OCI-LY7 (cell line): ENCODE data around the gene ERI3. TPM values are rescaled to one million over a fixed set of nuclear protein-coding genes. Genes with fewer than 3 reads are reported as not detected.

ENCODE experiments used
- BruUV-seq: library from RNA; stranded (reverse); fragments of 400-500 nt; replicated peaks from 2 replicates; lab custom pipeline; 2021; lab: Mats Ljungman, UMichigan
- CTCF ChIA-PET: fragments of 300-600 bp; sonication (Branson Sonifier 250); formaldehyde crosslinking; loops from one replicate; lab custom pipeline; 2022; ENCODE audit warnings: antibody characterized with exemption; ENCODE audit not compliant: unreplicated experiment; lab: Charles Lee
- POLR2A ChIA-PET: fragments of 300-600 bp; sonication (Branson Sonifier 250); formaldehyde crosslinking; loops from one replicate; lab custom pipeline; 2022; ENCODE audit warnings: antibody characterized with exemption; lab: Charles Lee
- DNase-seq: peaks from one replicate; pipeline ENCODE4 v3.0.0-alpha.2; 2015; ENCODE audit warnings: low spot score
- H2AFZ ChIP-seq: fragments of 200-600 bp; sonication (generic), shearing (Covaris generic); 2 replicates; pipeline ENCODE4 v1.6.1; 2014; ENCODE audit warnings: mild to moderate bottlenecking, antibody characterized with exemption, low read length, moderate library complexity
- H3K27ac ChIP-seq: fragments of 200-600 bp; sonication (generic); 2 replicates; pipeline ENCODE4 v1.5.1; 2014; ENCODE audit warnings: mixed run types, low read depth, mild to moderate bottlenecking, moderate library complexity, low read length, inconsistent platforms; ENCODE audit not compliant: poor library complexity, severe bottlenecking
- H3K36me3 ChIP-seq: fragments of 200-600 bp; sonication (generic); 2 replicates; pipeline ENCODE4 v1.6.1; 2014; ENCODE audit warnings: mild to moderate bottlenecking, antibody characterized with exemption, low read length, moderate library complexity, mixed read lengths; ENCODE audit not compliant: insufficient read depth
- H3K4me1 ChIP-seq: fragments of 200-600 bp; sonication (generic); 2 replicates; pipeline ENCODE4 v1.5.1; 2014; ENCODE audit warnings: mild to moderate bottlenecking, low read length; ENCODE audit not compliant: insufficient read depth, poor library complexity, severe bottlenecking
- H3K4me2 ChIP-seq: fragments of 200-600 bp; sonication (generic); 2 replicates; pipeline ENCODE4 v1.6.1; 2014; ENCODE audit warnings: mild to moderate bottlenecking, low read length
- H3K4me3 ChIP-seq: fragments of 200-600 bp; sonication (generic); 2 replicates; pipeline ENCODE4 v1.5.1; 2014; ENCODE audit warnings: mild to moderate bottlenecking, low read depth, low read length; ENCODE audit not compliant: poor library complexity, severe bottlenecking
- H3K79me2 ChIP-seq: fragments of 200-600 bp; sonication (generic); 2 replicates; pipeline ENCODE4 v1.6.1; 2016; ENCODE audit warnings: low read depth, mild to moderate bottlenecking, low read length, moderate library complexity, mixed read lengths; ENCODE audit not compliant: insufficient read depth
- H3K9me2 ChIP-seq: fragments of 200-600 bp; sonication (generic); 2 replicates; pipeline ENCODE4 v1.6.1; 2016; ENCODE audit warnings: mild to moderate bottlenecking, low read length, mixed read lengths; ENCODE audit not compliant: insufficient read depth
- H3K9me3 ChIP-seq: fragments of 200-600 bp; sonication (generic); 2 replicates; pipeline ENCODE4 v1.6.1; 2014; ENCODE audit warnings: mild to moderate bottlenecking, mixed run types, low read length, mixed read lengths
- H4K20me1 ChIP-seq: fragments of 200-600 bp; sonication (generic); 2 replicates; pipeline ENCODE4 v1.6.1; 2014; ENCODE audit warnings: mild to moderate bottlenecking, antibody characterized with exemption, low read length, moderate library complexity, mixed read lengths; ENCODE audit not compliant: insufficient read depth
- EZH2phosphoT487 ChIP-seq: fragments of 200-600 bp; sonication (generic); IDR thresholded peaks from 2 replicates; pipeline ENCODE4 v1.6.1; 2018; ENCODE audit warnings: low read depth, borderline replicate concordance, mild to moderate bottlenecking, mixed run types, antibody characterized with exemption, low read length, moderate library complexity, mixed read lengths
- intact Hi-C: fragments of 100-400 bp; cut with micrococcal nuclease; formaldehyde crosslinking; loops from one replicate; pipeline ENCODE4 v1.10.0; 2022; ENCODE audit not compliant: unreplicated experiment
- total RNA-seq, 2 experiments: library from RNA; depleted of rRNA in 1 of 2; stranded (reverse); fragments of >200 nt in 1 of 2; shearing (Covaris generic) in 1 of 2; gene quantifications; 2 replicates each; pipeline ENCODE4 v1.2.3, GENCODE V29; 2014 to 2022
- TF ChIP-seq, protein P1 (sequence below): fragments of 200-600 bp; sonication (generic); conservative IDR thresholded peaks from 2 replicates; pipeline ENCODE4 v1.5.1; 2014; ENCODE audit warnings: mild to moderate bottlenecking, antibody characterized with exemption, low read length, moderate library complexity, mixed read lengths

ERI3 gene
- total RNA-seq, 2 experiments from 2014 or later = 46.5 to 47.4 TPM

DNA sequence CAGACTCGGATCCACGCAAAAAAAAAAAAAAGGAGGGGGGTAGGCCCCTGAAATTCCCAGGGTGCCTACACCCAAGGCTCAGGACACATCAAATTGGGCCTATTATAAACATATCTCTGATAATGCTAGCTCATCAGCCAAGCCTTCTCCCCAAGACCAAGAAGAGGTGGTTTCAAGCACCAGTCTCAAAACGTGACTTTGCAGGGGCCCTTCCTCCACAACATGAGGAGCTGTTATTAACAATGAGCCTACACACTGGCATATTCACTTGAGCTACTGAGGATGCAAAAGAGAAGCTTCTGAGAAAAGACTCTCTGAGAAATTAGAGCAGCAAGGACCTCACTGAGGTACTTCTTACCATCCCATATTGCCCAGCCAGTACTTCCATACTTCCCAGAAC is 32.7 kb downstream of the ERI3 start:
- intact Hi-C loops = no loop called here

GRCh38 chr1:44321466-44321865 is 33.6 kb downstream of the ERI3 start:
- Histone ChIP-seq H3K79me2 (no peaks in the 10 kb centered on the region), H3K4me2 (no peak overlapping the region), H3K36me3 (peaks cover 35% of the 10 kb centered on the region), H3K9me3 (no peaks in the 10 kb centered on the region), H2AFZ (no peak overlapping the region), H3K9me2 (no peaks in the 10 kb centered on the region), H4K20me1 (no peaks in the 10 kb centered on the region), H3K4me3 (no peak overlapping the region), H3K27ac (no peak overlapping the region), H3K4me1 (no peaks in the 10 kb centered on the region)
- no TSS peak for BruUV-seq
- ChIA-PET CTCF (no interaction called here), POLR2A (interaction anchor here (0.6 to 0.7 kb wide), 2 partner anchors 8 to 125 kb away, joined by 4 to 6 read pairs; no protein-coding TSS in a partner anchor)
- intact Hi-C loops = no loop called here
- no peak for TF ChIP-seq EZH2phosphoT487
- TF ChIP-seq, protein P1, sequence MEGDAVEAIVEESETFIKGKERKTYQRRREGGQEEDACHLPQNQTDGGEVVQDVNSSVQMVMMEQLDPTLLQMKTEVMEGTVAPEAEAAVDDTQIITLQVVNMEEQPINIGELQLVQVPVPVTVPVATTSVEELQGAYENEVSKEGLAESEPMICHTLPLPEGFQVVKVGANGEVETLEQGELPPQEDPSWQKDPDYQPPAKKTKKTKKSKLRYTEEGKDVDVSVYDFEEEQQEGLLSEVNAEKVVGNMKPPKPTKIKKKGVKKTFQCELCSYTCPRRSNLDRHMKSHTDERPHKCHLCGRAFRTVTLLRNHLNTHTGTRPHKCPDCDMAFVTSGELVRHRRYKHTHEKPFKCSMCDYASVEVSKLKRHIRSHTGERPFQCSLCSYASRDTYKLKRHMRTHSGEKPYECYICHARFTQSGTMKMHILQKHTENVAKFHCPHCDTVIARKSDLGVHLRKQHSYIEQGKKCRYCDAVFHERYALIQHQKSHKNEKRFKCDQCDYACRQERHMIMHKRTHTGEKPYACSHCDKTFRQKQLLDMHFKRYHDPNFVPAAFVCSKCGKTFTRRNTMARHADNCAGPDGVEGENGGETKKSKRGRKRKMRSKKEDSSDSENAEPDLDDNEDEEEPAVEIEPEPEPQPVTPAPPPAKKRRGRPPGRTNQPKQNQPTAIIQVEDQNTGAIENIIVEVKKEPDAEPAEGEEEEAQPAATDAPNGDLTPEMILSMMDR = no peak
- no peak for DNase-seq

More for the DNA sequence above, 32.7 kb downstream of the ERI3 start:
- POLR2A ChIA-PET = interaction anchor here (0.6 to 0.7 kb wide), 3 partner anchors 9 to 278 kb away, joined by 3 to 6 read pairs (median 4); no protein-coding TSS in a partner anchor
- Histone ChIP-seq H3K9me2 (no peaks in the 10 kb centered on the region), H3K79me2 (no peaks in the 10 kb centered on the region), H3K4me3 (no peak overlapping the region), H3K36me3 (peaks cover 26% of the 10 kb centered on the region), H3K4me1 (no peaks in the 10 kb centered on the region), H4K20me1 (no peaks in the 10 kb centered on the region), H3K9me3 (no peaks in the 10 kb centered on the region), H2AFZ (no peak overlapping the region), H3K27ac (no peak overlapping the region), H3K4me2 (no peak overlapping the region)
- no TSS peak for BruUV-seq
- CTCF ChIA-PET = no interaction called here
- DNase-seq = no peak
- no peak for TF ChIP-seq EZH2phosphoT487
- TF ChIP-seq, protein P1 = no peak
